Endometrium (tissue), 2 donors: Measurements from ENCODE around the gene CRYBG1.

Experiments
- FAIRE-seq: peaks from 2 replicates; lab custom pipeline; 2012; peaks lifted over from hg19 to GRCh38; lab: Jason Lieb, UNC
- donor health status: control.
- donor health status: control.

CRYBG1 gene

DNA sequence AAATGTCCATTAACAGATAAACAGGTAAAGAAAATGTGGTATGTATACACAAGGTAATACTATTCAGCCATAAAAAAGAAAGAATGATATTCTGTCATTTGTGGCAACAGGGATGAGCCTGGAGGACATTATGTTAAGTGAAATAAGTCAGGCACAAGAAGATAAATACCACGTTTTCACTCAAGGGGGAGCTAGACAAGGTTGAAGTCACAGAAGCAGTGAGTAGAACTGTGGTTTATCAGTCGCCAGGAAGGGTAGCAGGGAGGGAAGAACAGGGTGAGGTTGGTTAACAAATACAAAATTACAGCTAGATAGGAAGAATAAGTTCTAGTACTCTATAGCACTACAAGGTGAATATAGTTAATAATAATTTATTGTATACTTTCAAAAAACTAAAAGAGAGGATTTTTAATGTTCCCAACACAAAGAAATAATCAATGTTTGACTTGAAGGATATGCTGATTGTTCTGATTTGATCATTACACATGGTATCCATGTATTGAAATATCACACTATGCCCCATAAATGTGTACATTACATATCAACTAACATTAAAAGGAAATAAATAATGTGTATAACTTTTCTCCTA is 247.7 kb downstream of the CRYBG1 start:
- FAIRE-seq: no peak

GRCh38 chr6:106609699-106610098 is 249.2 kb downstream of the CRYBG1 start:
- peak; percentile 43 for FAIRE-seq

- no peak for FAIRE-seq
Measured at GRCh38 chr6:106611030-106611429, 250.5 kb downstream of the CRYBG1 start.

DNA sequence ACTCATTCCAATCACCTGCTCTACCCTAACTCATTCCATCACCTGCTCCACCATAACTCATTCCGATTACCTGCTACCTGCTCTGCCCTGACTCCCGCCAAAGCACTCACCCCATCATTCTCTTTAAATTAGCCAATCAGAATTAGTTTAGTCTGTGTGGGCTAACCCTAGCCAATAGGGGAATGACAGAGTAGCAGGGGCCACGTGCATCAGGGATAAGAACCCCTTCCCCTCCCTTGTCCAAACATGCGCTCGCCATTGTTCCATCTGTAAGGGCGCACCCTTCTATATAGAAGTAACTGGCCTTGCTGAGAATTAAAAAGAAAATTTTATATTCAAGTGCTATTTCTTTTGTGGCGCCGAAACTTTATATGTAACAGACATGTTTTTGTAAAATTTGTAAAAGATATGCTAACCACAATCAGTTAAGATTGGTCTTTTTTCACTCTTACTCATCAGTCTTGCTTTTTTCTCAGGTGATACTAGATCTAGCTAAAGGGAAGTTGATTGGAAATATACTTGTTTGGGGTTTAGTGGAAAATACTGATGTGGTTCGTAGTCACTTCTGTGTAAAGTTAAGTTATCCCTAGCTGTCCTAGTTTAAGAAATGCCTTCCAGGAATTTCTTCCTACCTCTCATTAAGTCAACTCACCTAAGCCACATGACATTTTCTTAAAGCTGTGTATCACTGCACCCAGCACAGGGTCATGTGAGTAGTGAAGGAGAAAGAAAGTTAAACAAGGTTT is 252.3 kb downstream of the CRYBG1 start:
- no peak for FAIRE-seq

DNA sequence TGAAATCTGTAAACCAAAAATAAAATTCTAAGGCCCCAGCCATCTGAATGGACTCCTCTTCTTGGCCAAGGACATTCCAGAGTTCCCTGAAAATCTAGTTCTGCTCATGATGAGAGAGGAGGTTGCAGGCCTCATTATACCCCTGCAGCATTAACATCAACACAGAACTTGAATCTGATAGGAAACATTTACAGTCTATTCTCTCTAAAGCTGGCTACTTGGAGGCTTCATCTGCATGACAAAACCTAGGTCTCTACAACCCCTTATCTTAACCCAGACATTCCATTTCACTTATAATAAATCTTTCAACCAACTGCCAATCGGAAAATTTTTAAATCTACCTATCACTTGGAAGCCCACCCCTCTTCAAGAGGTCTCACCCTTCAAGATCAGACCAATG is 253.1 kb downstream of the CRYBG1 start:
- no peak for FAIRE-seq

- FAIRE-seq: no peak
Measured at GRCh38 chr6:106614166-106614565, 253.6 kb downstream of the CRYBG1 start.

- FAIRE-seq: no peak
Measured at GRCh38 chr6:106614592-106615257, 254.2 kb downstream of the CRYBG1 start.

- FAIRE-seq: no peak
Measured at GRCh38 chr6:106617302-106617701, 256.8 kb downstream of the CRYBG1 start.

DNA sequence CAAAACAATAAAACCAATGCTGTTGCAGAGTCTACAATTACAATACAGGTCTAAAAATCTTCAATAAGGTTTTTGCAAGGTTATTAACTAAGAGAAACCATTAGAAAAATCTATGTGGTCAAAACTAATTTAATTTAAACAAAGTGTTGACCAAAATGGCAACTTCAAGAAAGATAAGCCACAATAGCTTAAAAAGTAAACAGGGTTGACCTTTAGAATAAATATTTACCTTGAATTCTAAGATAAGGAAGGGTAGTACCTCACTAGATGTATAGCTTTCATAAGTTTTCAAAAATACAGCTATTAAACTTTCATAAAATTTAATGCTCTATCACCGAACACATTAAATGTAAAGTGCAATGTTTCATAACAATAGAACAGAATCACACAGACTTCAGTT is 257.3 kb downstream of the CRYBG1 start:
- no peak for FAIRE-seq

- no peak for FAIRE-seq
Measured at GRCh38 chr6:106618324-106618723, 257.8 kb downstream of the CRYBG1 start.

- FAIRE-seq: no peak
Measured at GRCh38 chr6:106619223-106619622, 258.7 kb downstream of the CRYBG1 start.

- no peak for FAIRE-seq
Measured at GRCh38 chr6:106620931-106621672, 260.6 kb downstream of the CRYBG1 start.
